BE2C (cell line): ENCODE results near the gene CYSTM1.
"Not testable (repeated sequence)": the region's sequence is repeated elsewhere in the genome, so short reads cannot be mapped to it uniquely, and the experiment has no call there.

Experiments
- DNase-seq: peaks from one replicate; pipeline ENCODE4 v3.0.0-alpha.2; 2020
- H3K27me3 ChIP-seq: fragments of 250-450 bp; sonication (Bioruptor Pico); 2 replicates; pipeline ENCODE4 v1.5.1; 2020; ENCODE audit warnings: mild to moderate bottlenecking
- H3K36me3 ChIP-seq: fragments of 250-450 bp; sonication (Bioruptor Pico); 2 replicates; pipeline ENCODE4 v1.5.1; 2020; ENCODE audit warnings: mild to moderate bottlenecking
- H3K4me1 ChIP-seq: fragments of 250-450 bp; sonication (Bioruptor Pico); 2 replicates; pipeline ENCODE4 v1.5.1; 2020
- H3K4me3 ChIP-seq: 2 replicates; pipeline ENCODE4 v1.5.1; 2011; ENCODE audit warnings: low read depth, low read length
- H3K9me3 ChIP-seq: fragments of 250-450 bp; sonication (Bioruptor Pico); 2 replicates; pipeline ENCODE4 v1.5.1; 2020
- TF ChIP-seq, protein P1 (sequence below): IDR thresholded peaks from 2 replicates; pipeline ENCODE4 v1.5.1; 2012; ENCODE audit warnings: mild to moderate bottlenecking, low read depth, low read length

The CYSTM1 gene

DNA sequence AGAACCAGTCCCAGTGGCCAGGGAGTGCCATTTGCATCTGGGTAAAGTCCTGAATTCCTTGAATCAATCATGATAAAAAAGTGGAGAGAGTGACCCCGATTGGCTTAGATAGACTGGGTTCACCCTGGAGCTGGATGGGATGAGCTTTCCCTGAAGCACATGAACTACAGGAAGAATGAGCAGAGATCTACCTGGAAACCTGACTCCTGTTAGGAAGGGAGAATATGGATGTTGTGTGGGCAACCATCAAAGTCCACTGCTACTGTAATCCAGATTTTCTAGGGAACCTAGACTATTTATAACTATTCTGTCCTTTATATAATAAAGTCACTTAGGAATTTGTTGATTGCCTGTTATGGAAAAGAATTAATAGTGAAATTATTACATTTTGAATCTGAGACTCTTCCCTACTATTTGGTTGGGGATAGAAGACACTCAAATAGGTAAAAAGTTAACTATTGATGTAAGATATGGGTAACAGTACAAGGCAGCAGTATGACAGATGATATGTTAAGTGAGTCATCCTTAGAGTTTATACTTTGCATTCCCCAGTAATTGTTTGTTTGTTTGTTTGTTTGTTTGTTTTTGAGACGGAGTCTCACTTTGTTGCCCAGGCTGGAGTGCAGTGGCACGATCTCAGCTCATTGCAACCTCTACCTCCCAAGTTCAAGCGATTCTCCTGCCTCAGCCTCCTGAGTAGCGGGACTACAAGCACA lies 17.9 kb downstream of the CYSTM1 start:
- Histone ChIP-seq H3K36me3 (no peaks in the 10 kb centered on the region; the same call in 1 of the 2 replicates), H3K9me3 (no peaks in the 10 kb centered on the region), H3K4me3 (no peak overlapping the region), H3K27me3 (no peaks in the 10 kb centered on the region), H3K4me1 (no peaks in the 10 kb centered on the region)
- TF ChIP-seq, protein P1, sequence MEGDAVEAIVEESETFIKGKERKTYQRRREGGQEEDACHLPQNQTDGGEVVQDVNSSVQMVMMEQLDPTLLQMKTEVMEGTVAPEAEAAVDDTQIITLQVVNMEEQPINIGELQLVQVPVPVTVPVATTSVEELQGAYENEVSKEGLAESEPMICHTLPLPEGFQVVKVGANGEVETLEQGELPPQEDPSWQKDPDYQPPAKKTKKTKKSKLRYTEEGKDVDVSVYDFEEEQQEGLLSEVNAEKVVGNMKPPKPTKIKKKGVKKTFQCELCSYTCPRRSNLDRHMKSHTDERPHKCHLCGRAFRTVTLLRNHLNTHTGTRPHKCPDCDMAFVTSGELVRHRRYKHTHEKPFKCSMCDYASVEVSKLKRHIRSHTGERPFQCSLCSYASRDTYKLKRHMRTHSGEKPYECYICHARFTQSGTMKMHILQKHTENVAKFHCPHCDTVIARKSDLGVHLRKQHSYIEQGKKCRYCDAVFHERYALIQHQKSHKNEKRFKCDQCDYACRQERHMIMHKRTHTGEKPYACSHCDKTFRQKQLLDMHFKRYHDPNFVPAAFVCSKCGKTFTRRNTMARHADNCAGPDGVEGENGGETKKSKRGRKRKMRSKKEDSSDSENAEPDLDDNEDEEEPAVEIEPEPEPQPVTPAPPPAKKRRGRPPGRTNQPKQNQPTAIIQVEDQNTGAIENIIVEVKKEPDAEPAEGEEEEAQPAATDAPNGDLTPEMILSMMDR: no peak
- DNase-seq: no peak

DNA sequence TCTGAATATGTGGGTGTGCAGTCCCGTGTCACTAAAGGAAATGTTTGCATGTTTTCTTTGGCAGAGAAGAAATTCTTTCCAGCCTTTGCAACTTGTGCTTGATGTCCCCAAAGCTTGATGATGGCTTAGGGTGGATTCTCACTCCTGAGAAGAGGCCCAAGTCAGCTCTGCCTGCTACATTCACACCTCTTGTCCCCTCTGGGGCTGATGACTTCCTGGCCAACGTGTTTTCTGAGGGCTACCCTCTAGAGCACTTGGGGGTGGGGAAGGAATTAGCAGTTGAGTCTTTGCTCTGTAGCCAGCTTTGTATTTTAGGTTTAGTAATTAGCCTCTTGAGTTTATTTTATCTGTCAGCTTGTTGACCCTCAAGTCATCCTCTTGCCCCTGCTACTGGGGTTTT lies 19.7 kb downstream of the CYSTM1 start:
- H3K27me3 ChIP-seq: no peaks in the 10 kb centered on the region
- no peak overlapping the region for H3K4me3 ChIP-seq
- H3K9me3 ChIP-seq: no peaks in the 10 kb centered on the region
- H3K4me1 ChIP-seq: no peaks in the 10 kb centered on the region
- TF ChIP-seq, protein P1: no peak
- no peaks in the 10 kb centered on the region; the same call in 1 of the 2 replicates for H3K36me3 ChIP-seq
- DNase-seq: no peak

DNA sequence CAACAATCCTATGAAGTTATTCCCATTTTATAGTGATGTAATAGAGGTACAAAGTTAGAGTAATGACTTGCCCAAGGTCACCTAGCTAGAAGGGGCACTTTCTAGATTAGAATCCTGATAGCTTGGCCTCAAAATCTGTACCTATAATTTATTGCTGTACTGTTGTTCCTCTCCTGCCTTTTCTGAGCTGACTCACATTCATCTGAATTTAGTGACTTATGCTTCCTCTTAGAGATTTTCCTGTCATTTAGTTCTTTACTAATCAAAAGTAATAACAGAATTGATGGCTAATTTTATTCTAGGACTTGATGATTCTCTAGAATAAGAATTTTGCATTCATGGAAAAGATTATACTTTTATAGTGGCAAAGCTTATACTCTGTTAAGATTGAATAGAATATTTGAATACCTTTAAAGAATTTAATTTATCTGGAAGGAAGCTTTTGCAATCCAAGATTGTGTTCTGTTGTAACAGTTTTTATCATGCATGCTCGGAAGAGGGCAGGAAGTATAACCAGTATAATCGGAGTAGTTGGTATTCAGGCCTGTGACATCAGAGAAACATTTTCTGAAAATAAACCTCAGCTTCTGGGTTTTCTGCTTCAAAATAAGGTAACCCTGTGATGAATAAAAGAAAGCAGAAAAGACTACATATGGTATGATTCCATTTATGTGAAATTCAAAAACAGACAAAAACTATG lies 21.3 kb downstream of the CYSTM1 start:
- TF ChIP-seq, protein P1: no peak
- H3K4me3 ChIP-seq: no peak overlapping the region
- no peaks in the 10 kb centered on the region for H3K4me1 ChIP-seq
- H3K36me3 ChIP-seq: no peaks in the 10 kb centered on the region; the same call in 1 of the 2 replicates
- no peaks in the 10 kb centered on the region for H3K9me3 ChIP-seq
- H3K27me3 ChIP-seq: no peaks in the 10 kb centered on the region
- no peak for DNase-seq

DNA sequence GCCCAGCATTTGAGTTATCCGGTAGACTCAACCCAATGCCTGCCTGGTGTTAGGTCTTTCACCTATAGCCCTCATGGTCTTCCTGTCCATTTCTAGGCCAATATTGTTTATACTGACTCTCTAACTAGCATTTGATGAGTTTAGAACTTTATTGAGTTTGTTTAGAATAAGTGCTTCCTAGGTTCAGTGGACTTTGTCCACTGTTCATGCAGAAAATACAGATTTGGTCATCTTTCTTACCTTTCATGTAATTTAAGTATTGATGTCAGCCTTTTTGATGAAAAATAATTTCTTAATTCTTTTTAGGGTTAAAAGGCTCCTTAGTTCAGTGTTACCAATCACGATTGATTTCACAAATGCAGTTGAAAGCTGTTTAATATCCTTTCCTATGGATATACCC lies 22.0 kb downstream of the CYSTM1 start:
- no peaks in the 10 kb centered on the region for H3K4me1 ChIP-seq
- no peaks in the 10 kb centered on the region for H3K27me3 ChIP-seq
- H3K4me3 ChIP-seq: no peak overlapping the region

DNA sequence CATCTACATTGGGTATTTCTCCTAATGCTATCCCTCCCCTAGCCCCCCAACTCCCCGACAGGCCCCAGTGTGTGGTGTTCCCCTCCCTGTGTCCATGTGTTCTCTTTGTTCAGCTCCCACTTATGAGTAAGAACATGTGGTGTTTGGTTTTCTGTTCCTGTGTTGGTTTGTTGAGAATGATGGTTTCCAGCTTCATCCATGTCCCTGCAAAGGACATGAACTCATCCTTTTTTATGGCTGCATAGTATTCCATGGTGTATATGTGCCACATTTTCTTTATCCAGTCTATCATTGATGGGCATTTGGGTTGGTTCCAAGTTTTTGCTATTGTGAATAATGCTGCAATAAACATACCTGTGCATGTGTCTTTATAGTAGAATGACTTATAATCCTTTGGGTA lies 23.9 kb downstream of the CYSTM1 start:
- H3K36me3 ChIP-seq, H3K27me3 ChIP-seq, H3K4me1 ChIP-seq, H3K4me3 ChIP-seq, DNase-seq, H3K9me3 ChIP-seq: not testable (repeated sequence)

More for the DNA sequence above, 22.0 kb downstream of the CYSTM1 start:
- no peak for DNase-seq
- H3K9me3 ChIP-seq: no peaks in the 10 kb centered on the region
- H3K36me3 ChIP-seq: no peaks in the 10 kb centered on the region; the same call in 1 of the 2 replicates
- TF ChIP-seq, protein P1: no peak

DNA sequence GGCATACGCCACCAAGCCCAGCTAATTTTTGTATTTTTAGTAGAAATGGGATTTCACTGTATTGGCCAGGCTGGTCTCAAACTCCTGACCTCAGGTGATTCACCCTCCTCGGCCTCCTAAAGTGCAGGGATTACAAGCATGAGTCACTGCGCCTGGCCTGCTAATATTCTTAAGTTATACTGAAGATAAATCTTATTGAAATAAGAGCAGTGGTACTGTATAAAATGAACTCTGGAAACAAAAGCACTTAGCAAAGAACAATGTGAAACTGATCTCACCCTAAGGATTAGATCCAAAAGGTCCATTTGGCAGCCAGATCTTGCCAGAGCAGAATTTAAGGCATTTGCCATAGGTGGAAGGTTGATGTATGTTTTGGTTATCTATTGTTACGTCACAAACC lies 27.1 kb downstream of the CYSTM1 start:
- Histone ChIP-seq H3K27me3 (no peaks in the 10 kb centered on the region), H3K4me3 (no peak overlapping the region), H3K36me3 (no peaks in the 10 kb centered on the region), H3K4me1 (no peaks in the 10 kb centered on the region), H3K9me3 (no peaks in the 10 kb centered on the region)
- no peak for DNase-seq
- TF ChIP-seq, protein P1: no peak
